Thyroid gland (tissue), 4 donors: ENCODE data around the gene SLC29A3. TPM values are rescaled to one million over a fixed set of nuclear protein-coding genes. Genes with fewer than 3 reads are reported as not detected.

Experiments
- DNase-seq, 2 donors: peaks; one replicate each; pipeline ENCODE4 v3.0.0-alpha.2; 2019
- H3K27ac ChIP-seq, 3 donors: fragments of 200-600 bp; sonication (generic); 1 replicate in 2 of 3; 2 replicates in 1 of 3; pipeline ENCODE4 v1.5.1; 2016 to 2019; ENCODE audit warnings: mild to moderate bottlenecking in 1 of 3, moderate library complexity in 1 of 3
- H3K27me3 ChIP-seq: fragments of 200-600 bp; sonication (generic); one replicate; pipeline ENCODE4 v1.5.1; 2019
- H3K36me3 ChIP-seq, 2 donors: fragments of 200-600 bp; sonication (generic); one replicate each; pipeline ENCODE4 v1.5.1; 2016 to 2019
- H3K4me1 ChIP-seq, 2 donors: fragments of 200-600 bp; sonication (generic); one replicate each; pipeline ENCODE4 v1.5.1; 2017 to 2019
- H3K4me3 ChIP-seq, 3 donors: fragments of 200-600 bp; sonication (generic); replicated peaks in 1 of 3; 1 replicate in 2 of 3; 2 replicates in 1 of 3; pipeline ENCODE4 v1.5.1; 2016; ENCODE audit warnings: mild to moderate bottlenecking in 1 of 3
- H3K9me3 ChIP-seq: fragments of 200-600 bp; sonication (generic); one replicate; pipeline ENCODE4 v1.5.1; 2017
- CTCF ChIP-seq, 6 experiments: fragments of 200-600 bp in 3 of 6; fragments of 450-650 bp in 3 of 6; sonication (generic) in 3 of 6; IDR thresholded peaks; one replicate each; pipeline ENCODE4 v1.5.1; 2016 to 2019; ENCODE audit warnings: antibody characterized with exemption in 6 of 6, mild to moderate bottlenecking in 2 of 6, inconsistent platforms in 1 of 6, moderate library complexity in 1 of 6
- POLR2A ChIP-seq, 2 donors: fragments of 450-650 bp; IDR thresholded peaks; one replicate each; pipeline ENCODE4 v1.6.1; 2017; ENCODE audit warnings: antibody characterized with exemption in 2 of 2, mild to moderate bottlenecking in 2 of 2, moderate library complexity in 1 of 2
- WGBS, 2 donors: methylation state at CpG; one replicate each; pipeline ENCODE4 v1.1.5; 2017; 5-methylcytosine and 5-hydroxymethylcytosine counted together
- intact Hi-C: fragments of 100-400 bp; cut with DNase I; formaldehyde crosslinking; loops from one replicate; pipeline ENCODE4 v1.15.1; 2023
- total RNA-seq, 4 donors: library from RNA; depleted of rRNA; stranded (reverse); fragments of >200 nt; gene quantifications; one replicate each; pipeline ENCODE4 v1.2.3, GENCODE V29; 2016

The SLC29A3 gene
- total RNA-seq, 4 donors from 2014 or later: 5.1 to 8.2 (median 6.7) TPM

GRCh38 chr10:71312220-71312619 is 6.8 kb upstream of the SLC29A3 start:
- DNase-seq: no peak
- Histone ChIP-seq H3K9me3 (no peaks in the 10 kb centered on the region), H3K27ac (no peak overlapping the region), H3K4me3 (no peak overlapping the region), H3K27me3 (no peaks in the 10 kb centered on the region), H3K36me3 (no peaks in the 10 kb centered on the region), H3K4me1 (peaks cover 6 to 30% of the 10 kb centered on the region in 2 donors)
- WGBS, 2 donors: 79 to 98% methylated on average over 1 of the region's 1 CpG
- TF ChIP-seq CTCF (IDR thresholded peaks at IDR 0.05) (no peak), POLR2A (IDR thresholded peaks at IDR 0.05) (no peak)
- intact Hi-C loops: no loop called here

GRCh38 chr10:71312811-71313789 is 6.0 kb upstream of the SLC29A3 start:
- Histone ChIP-seq H3K27ac (peak overlapping the region in 2 of 3 donors; percentile 3 to 17), H3K27me3 (no peaks in the 10 kb centered on the region), H3K4me1 (peaks cover 6 to 32% of the 10 kb centered on the region in 2 donors), H3K36me3 (no peaks in the 10 kb centered on the region), H3K4me3 (no peak overlapping the region), H3K9me3 (no peaks in the 10 kb centered on the region)
- intact Hi-C loops: no loop called here
- 45 to 53% methylated on average over 17 to 19 of the region's 19 CpGs for WGBS, 2 donors
- DNase-seq: peak in 1 of 2 donors; percentile 39
- TF ChIP-seq POLR2A (IDR thresholded peaks at IDR 0.05) (no peak), CTCF (IDR thresholded peaks at IDR 0.05) (no peak)

GRCh38 chr10:71314028-71314693 is 4.9 kb upstream of the SLC29A3 start:
- no peak overlapping the region for H3K4me3 ChIP-seq

GRCh38 chr10:71314694-71315225 is 4.3 kb upstream of the SLC29A3 start:
- no peak for TF ChIP-seq CTCF (IDR thresholded peaks at IDR 0.05)
- no peak for TF ChIP-seq POLR2A (IDR thresholded peaks at IDR 0.05)
- Histone ChIP-seq H3K4me3 (no peak overlapping the region), H3K4me1 (peaks cover 11 to 33% of the 10 kb centered on the region in 2 donors), H3K27ac (no peak overlapping the region), H3K27me3 (no peaks in the 10 kb centered on the region), H3K36me3 (no peaks in the 10 kb centered on the region), H3K9me3 (no peaks in the 10 kb centered on the region)
- WGBS, 2 donors: 54 to 58% methylated on average over 8 to 11 of the region's 11 CpGs
- no peak for DNase-seq
- intact Hi-C loops: loop anchor here (5.0 kb wide), 3 partner anchors 258 to 498 kb away; no protein-coding TSS in a partner anchor

More at GRCh38 chr10:71314028-71314693, 4.9 kb upstream of the SLC29A3 start:
- intact Hi-C loops: no loop called here
- Histone ChIP-seq H3K27me3 (no peaks in the 10 kb centered on the region), H3K27ac (no peak overlapping the region), H3K36me3 (no peaks in the 10 kb centered on the region), H3K9me3 (no peaks in the 10 kb centered on the region), H3K4me1 (peaks cover 9 to 32% of the 10 kb centered on the region in 2 donors)
- DNase-seq: peak in 1 of 2 donors; percentile 49
- 9 to 12% methylated on average over 16 to 21 of the region's 21 CpGs for WGBS, 2 donors
- TF ChIP-seq POLR2A (IDR thresholded peaks at IDR 0.05) (no peak), CTCF (IDR thresholded peaks at IDR 0.05) (peak; percentile 64 to 91 (median 79))
